Measurements from ENCODE around the gene SH3RF3. TPM values are rescaled to one million over a fixed set of nuclear protein-coding genes. Genes with fewer than 3 reads are reported as not detected.

The SH3RF3 gene
- total RNA-seq, 1 donor from 2014 or later: 6.4 TPM

GRCh38 chr2:109513749-109514588 is 385.0 kb downstream of the SH3RF3 start:
- DNase-seq (ENCODE audit: low spot score) (no peak), ATAC-seq (peak; percentile 86)
- intact Hi-C loops (cut with DNase I): loop anchor here (10.0 kb wide), 1 partner anchor 389 kb away; the partner anchor contains the start of gene SH3RF3

- intact Hi-C loops (cut with DNase I): loop anchor here (10.0 kb wide), 1 partner anchor 390 kb away; the partner anchor contains the start of gene SH3RF3
- ATAC-seq: no peak
- DNase-seq (ENCODE audit: low spot score): no peak
Measured at GRCh38 chr2:109514857-109515256, 385.9 kb downstream of the SH3RF3 start.

GRCh38 chr2:109516445-109517117 is 387.6 kb downstream of the SH3RF3 start:
- intact Hi-C loops (cut with DNase I): loop anchor here (10.0 kb wide), 1 partner anchor 392 kb away; the partner anchor contains the start of gene SH3RF3
- no peak for DNase-seq (ENCODE audit: low spot score)
- ATAC-seq: peak; percentile 26

GRCh38 chr2:109517118-109517889 is 388.3 kb downstream of the SH3RF3 start:
- DNase-seq (ENCODE audit: low spot score): no peak
- intact Hi-C loops (cut with DNase I): loop anchor here (10.0 kb wide), 1 partner anchor 393 kb away; the partner anchor contains the start of gene SH3RF3
- ATAC-seq: no peak

GRCh38 chr2:109519513-109519912 is 390.5 kb downstream of the SH3RF3 start:
- intact Hi-C loops (cut with DNase I): loop anchor here (2.0 to 10.0 kb wide), 2 partner anchors 25 to 395 kb away; partner anchors contain the start of gene SH3RF3

GRCh38 chr2:109521233-109522062 is 392.4 kb downstream of the SH3RF3 start:
- no peak for ATAC-seq
- intact Hi-C loops (cut with DNase I): no loop called here

More at GRCh38 chr2:109519513-109519912, 390.5 kb downstream of the SH3RF3 start:
- DNase-seq (ENCODE audit: low spot score) (no peak), ATAC-seq (no peak)

GRCh38 chr2:109522063-109522374 is 393.0 kb downstream of the SH3RF3 start:
- intact Hi-C loops (cut with DNase I): no loop called here
- no peak for DNase-seq (ENCODE audit: low spot score)
- ATAC-seq: no peak

More at GRCh38 chr2:109521233-109522062, 392.4 kb downstream of the SH3RF3 start:
- DNase-seq (ENCODE audit: low spot score): no peak

- no peak for DNase-seq (ENCODE audit: low spot score)
- intact Hi-C loops (cut with DNase I): no loop called here
Measured at GRCh38 chr2:109523121-109523520, 394.1 kb downstream of the SH3RF3 start.

GRCh38 chr2:109523536-109524361 is 394.7 kb downstream of the SH3RF3 start:
- DNase-seq (ENCODE audit: low spot score) (no peak), ATAC-seq (no peak)
- intact Hi-C loops (cut with DNase I): no loop called here

More at GRCh38 chr2:109523121-109523520, 394.1 kb downstream of the SH3RF3 start:
- peak; percentile 25 for ATAC-seq

GRCh38 chr2:109525836-109526235 is 396.8 kb downstream of the SH3RF3 start:
- DNase-seq (ENCODE audit: low spot score) (no peak), ATAC-seq (no peak)
- intact Hi-C loops (cut with DNase I): no loop called here

- DNase-seq (ENCODE audit: low spot score) (peak; percentile 51), ATAC-seq (no peak)
- intact Hi-C loops (cut with DNase I): no loop called here
Measured at GRCh38 chr2:109526442-109526970, 397.5 kb downstream of the SH3RF3 start.

- intact Hi-C loops (cut with DNase I): no loop called here
- DNase-seq (ENCODE audit: low spot score): peak; percentile 41
- no peak for ATAC-seq
Measured at GRCh38 chr2:109527079-109527478, 398.1 kb downstream of the SH3RF3 start.

GRCh38 chr2:109527846-109528705 is 399.1 kb downstream of the SH3RF3 start:
- DNase-seq (ENCODE audit: low spot score): peak; percentile 36

GRCh38 chr2:109528811-109529501 is 400.0 kb downstream of the SH3RF3 start:
- intact Hi-C loops (cut with DNase I): no loop called here
- ATAC-seq (peak; percentile 31), DNase-seq (ENCODE audit: low spot score) (peak; percentile 51)

More at GRCh38 chr2:109527846-109528705, 399.1 kb downstream of the SH3RF3 start:
- no peak for ATAC-seq
- intact Hi-C loops (cut with DNase I): no loop called here

- ATAC-seq (peak; percentile 80), DNase-seq (ENCODE audit: low spot score) (peak; percentile 59)
Measured at GRCh38 chr2:109529532-109530449, 400.8 kb downstream of the SH3RF3 start.

More at GRCh38 chr2:109529532-109530449, 400.8 kb downstream of the SH3RF3 start:
- intact Hi-C loops (cut with DNase I): no loop called here

Data from sciatic nerve (tissue), 2 donors.